CD14-positive monocyte (primary cell): ENCODE measurements around the gene HIPK1. TPM values are rescaled to one million over a fixed set of nuclear protein-coding genes. Genes with fewer than 3 reads are reported as not detected.

Source experiments
- DNase-seq, 3 donors: peaks; one replicate each; pipeline ENCODE4 v3.0.0-alpha.2; 2011 to 2022
- H2AFZ ChIP-seq: 2 replicates; pipeline ENCODE4 v1.6.0; 2012; ENCODE audit warnings: mild to moderate bottlenecking, low read depth, low read length, inconsistent platforms; ENCODE audit not compliant: insufficient read depth, poor library complexity, severe bottlenecking
- H3K27ac ChIP-seq, 2 donors: 1 replicate in 1 of 2; 2 replicates in 1 of 2; pipeline ENCODE4 v1.5.1; 2012 to 2013; ENCODE audit warnings: low read length in 2 of 2, control low read depth in 1 of 2, inconsistent platforms in 1 of 2, low read depth in 1 of 2, mild to moderate bottlenecking in 1 of 2
- H3K27me3 ChIP-seq, 2 donors: one replicate each; pipeline versions ENCODE4 v1.6.0 to v1.6.1; 2011 to 2013; ENCODE audit warnings: low read length in 2 of 2; ENCODE audit not compliant: control insufficient read depth in 2 of 2, insufficient read depth in 2 of 2
- H3K36me3 ChIP-seq, 2 donors: replicated peaks in 1 of 2; 1 replicate in 1 of 2; 2 replicates in 1 of 2; pipeline versions ENCODE4 v1.5.1 to v1.6.1; 2012 to 2013; ENCODE audit warnings: low read length in 2 of 2, control low read depth in 1 of 2, inconsistent platforms in 1 of 2, mild to moderate bottlenecking in 1 of 2; ENCODE audit not compliant: insufficient read depth in 2 of 2, control insufficient read depth in 1 of 2
- H3K4me1 ChIP-seq, 2 donors: 1 replicate in 1 of 2; 2 replicates in 1 of 2; pipeline versions ENCODE4 v1.5.1 to v1.6.1; 2012 to 2013; ENCODE audit warnings: low read length in 2 of 2, control low read depth in 1 of 2, inconsistent platforms in 1 of 2, mild to moderate bottlenecking in 1 of 2, moderate library complexity in 1 of 2; ENCODE audit not compliant: insufficient read depth in 2 of 2, control insufficient read depth in 1 of 2
- H3K4me2 ChIP-seq: replicated peaks from 2 replicates; pipeline ENCODE3; 2012; ENCODE audit warnings: low read length, moderate library complexity, mild to moderate bottlenecking; ENCODE audit not compliant: poor library complexity, severe bottlenecking; ENCODE audit errors: extremely low read depth
- H3K4me3 ChIP-seq, 3 experiments: fragments of 200-600 bp in 1 of 3; sonication (generic) in 1 of 3; replicated peaks in 1 of 3; 1 replicate in 2 of 3; 2 replicates in 1 of 3; pipeline ENCODE4 v1.5.1; 2011 to 2013; ENCODE audit warnings: low read length in 3 of 3, mild to moderate bottlenecking in 3 of 3, control low read depth in 2 of 3, low read depth in 2 of 3, inconsistent platforms in 1 of 3, moderate library complexity in 1 of 3
- H3K79me2 ChIP-seq: 2 replicates; pipeline ENCODE4 v1.6.0; 2012; ENCODE audit warnings: mild to moderate bottlenecking, control low read depth, inconsistent platforms, low read length, moderate library complexity; ENCODE audit not compliant: insufficient read depth
- H3K9ac ChIP-seq: 2 replicates; pipeline ENCODE4 v1.6.0; 2017; ENCODE audit warnings: low read length, mild to moderate bottlenecking; ENCODE audit not compliant: insufficient read depth, poor library complexity, severe bottlenecking
- H3K9me3 ChIP-seq, 2 donors: replicated peaks in 1 of 2; 1 replicate in 1 of 2; 2 replicates in 1 of 2; pipeline versions ENCODE4 v1.5.1 to v1.6.1; 2012 to 2013; ENCODE audit warnings: low read length in 2 of 2, control low read depth in 1 of 2; ENCODE audit not compliant: control insufficient read depth in 1 of 2, insufficient read depth in 1 of 2
- H4K20me1 ChIP-seq: 2 replicates; pipeline ENCODE4 v1.6.0; 2012; ENCODE audit warnings: mild to moderate bottlenecking, low read length, control low read depth, moderate library complexity; ENCODE audit not compliant: insufficient read depth
- H3K27ac Mint-ChIP-seq, 7 donors: one replicate each; pipeline ENCODE4 v1.8.0; 2020; ENCODE audit warnings: mild to moderate bottlenecking in 7 of 7, mixed read lengths in 7 of 7, moderate library complexity in 6 of 7, inconsistent platforms in 2 of 7
- H3K27me3 Mint-ChIP-seq, 3 donors: one replicate each; pipeline ENCODE4 v1.8.0; 2021 to 2022; ENCODE audit warnings: low read depth in 3 of 3, mild to moderate bottlenecking in 3 of 3, mixed read lengths in 3 of 3, moderate library complexity in 3 of 3, inconsistent platforms in 1 of 3
- H3K36me3 Mint-ChIP-seq, 2 donors: one replicate each; pipeline ENCODE4 v1.8.0; 2020; ENCODE audit warnings: mixed read lengths in 2 of 2, inconsistent platforms in 1 of 2, mild to moderate bottlenecking in 1 of 2
- H3K4me1 Mint-ChIP-seq: one replicate; pipeline ENCODE4 v1.8.0; 2020; ENCODE audit warnings: mild to moderate bottlenecking, mixed read lengths
- H3K4me3 Mint-ChIP-seq, 2 donors: one replicate each; pipeline ENCODE4 v1.8.0; 2020; ENCODE audit warnings: mild to moderate bottlenecking in 2 of 2, mixed read lengths in 2 of 2, moderate library complexity in 1 of 2
- H3K9me3 Mint-ChIP-seq, 7 donors: one replicate each; pipeline ENCODE4 v1.8.0; 2020 to 2022; ENCODE audit warnings: mixed read lengths in 7 of 7, mild to moderate bottlenecking in 6 of 7, moderate library complexity in 6 of 7, inconsistent platforms in 2 of 7
- CTCF ChIP-seq: fragments of 200-600 bp; IDR thresholded peaks from one replicate; pipeline ENCODE4 v1.8.0; 2022; ENCODE audit warnings: antibody characterized with exemption, mild to moderate bottlenecking
- WGBS: methylation state at CpG from one replicate; pipeline ENCODE4 v1.1.5; 2013; ENCODE audit warnings: missing lambda C conversion rate; ENCODE audit not compliant: insufficient coverage; 5-methylcytosine and 5-hydroxymethylcytosine counted together
- intact Hi-C, 2 donors: fragments of 100-400 bp; cut with micrococcal nuclease; formaldehyde crosslinking; loops; one replicate each; pipeline versions ENCODE4 v1.15.0 to v1.15.1; 2023
- polyA plus RNA-seq, 3 donors: library from polyadenylated mRNA; depleted of rRNA in 1 of 3; unstranded in 2 of 3; stranded (reverse) in 1 of 3; fragments of 300-500 nt in 2 of 3; fragments of >200 nt in 1 of 3; fragmentation: Illumina TruSeq in 2 of 3; gene quantifications; 1 replicate in 2 of 3; 2 replicates in 1 of 3; pipeline ENCODE4 v1.2.3, GENCODE V29; 2012 to 2021

The HIPK1 gene
- polyA plus RNA-seq, 3 donors, result 10.1 to 57.2 (median 14.8) TPM

GRCh38 chr1:113891631-113892220 is 37.4 kb upstream of the HIPK1 start:
- Mint-ChIP-seq H3K27me3 (peaks cover 0 to 2% (median 0%) of the 10 kb centered on the region in 3 donors), H3K36me3 (peaks cover 37 to 38% of the 10 kb centered on the region in 2 donors), H3K27ac (no peak overlapping the region), H3K4me3 (no peak overlapping the region), H3K9me3 (no peaks in the 10 kb centered on the region), H3K4me1 (peaks cover 14% of the 10 kb centered on the region)
- no peak overlapping the region for H3K4me3 ChIP-seq
- no peaks in the 10 kb centered on the region for H3K9me3 ChIP-seq
- H3K4me2 ChIP-seq, result no peak overlapping the region
- no peak for DNase-seq
- no peak overlapping the region for H3K9ac ChIP-seq
- H3K4me1 ChIP-seq, result peaks cover 11 to 22% of the 10 kb centered on the region in 2 donors
- intact Hi-C loops, result no loop called here
- no peaks in the 10 kb centered on the region for H3K27me3 ChIP-seq
- no peaks in the 10 kb centered on the region for H3K79me2 ChIP-seq
- no peak overlapping the region for H2AFZ ChIP-seq
- peaks cover 26 to 33% of the 10 kb centered on the region in 2 donors for H3K36me3 ChIP-seq
- 92% methylated on average over 6 of the region's 11 CpGs for WGBS
- TF ChIP-seq CTCF, result no peak
- H3K27ac ChIP-seq, result no peak overlapping the region
- no peaks in the 10 kb centered on the region for H4K20me1 ChIP-seq

- Histone ChIP-seq H2AFZ (no peak overlapping the region), H3K4me2 (no peak overlapping the region), H3K79me2 (peaks cover 12% of the 10 kb centered on the region), H3K4me1 (peaks cover 3 to 13% of the 10 kb centered on the region in 2 donors), H3K4me3 (no peak overlapping the region), H4K20me1 (no peaks in the 10 kb centered on the region), H3K9me3 (no peaks in the 10 kb centered on the region), H3K9ac (no peak overlapping the region), H3K36me3 (peaks cover 35 to 46% of the 10 kb centered on the region in 2 donors), H3K27ac (no peak overlapping the region), H3K27me3 (no peaks in the 10 kb centered on the region)
- H3K4me1 Mint-ChIP-seq, result peaks cover 9% of the 10 kb centered on the region
- no peaks in the 10 kb centered on the region for H3K9me3 Mint-ChIP-seq
- H3K36me3 Mint-ChIP-seq, result peaks cover 50 to 53% of the 10 kb centered on the region in 2 donors
- peak overlapping the region in 1 of 7 donors; percentile 3 for H3K27ac Mint-ChIP-seq
- TF ChIP-seq CTCF, result no peak
- no peak for DNase-seq
- intact Hi-C loops, result no loop called here
- H3K27me3 Mint-ChIP-seq, result peaks cover 0 to 2% (median 0%) of the 10 kb centered on the region in 3 donors
- no peak overlapping the region for H3K4me3 Mint-ChIP-seq
- 100% methylated on average over 1 of the region's 3 CpGs for WGBS
Observed at GRCh38 chr1:113893267-113893666, 35.9 kb upstream of the HIPK1 start.
